Smooth muscle cell (in vitro differentiated cells): Measurements from ENCODE around the gene SSTR5. TPM values are rescaled to one million over a fixed set of nuclear protein-coding genes. Genes with fewer than 3 reads are reported as not detected.

Source experiments
- DNase-seq: peaks from one replicate; lab custom pipeline; 2025; ENCODE audit not compliant: unreplicated experiment; lab: John Stamatoyannopoulos, UW
- H2AFZ ChIP-seq: fragments of 200-600 bp; sonication (generic); 2 replicates; pipeline ENCODE4 v1.6.0; 2016; ENCODE audit warnings: antibody characterized with exemption, low read depth, mild to moderate bottlenecking
- H3F3A ChIP-seq: fragments of 200-600 bp; sonication (generic); 2 replicates; pipeline ENCODE4 v1.6.0; 2017; ENCODE audit warnings: antibody characterized with exemption, low read depth
- H3K27ac ChIP-seq: fragments of 200-600 bp; sonication (generic); 2 replicates; pipeline ENCODE4 v1.5.1; 2016; ENCODE audit warnings: low read depth, mild to moderate bottlenecking
- H3K27me3 ChIP-seq: fragments of 200-600 bp; sonication (generic); 2 replicates; pipeline ENCODE4 v1.6.1; 2016; ENCODE audit warnings: low read depth, mild to moderate bottlenecking
- H3K36me3 ChIP-seq: fragments of 200-600 bp; sonication (generic); 2 replicates; pipeline ENCODE4 v1.5.1; 2016; ENCODE audit warnings: low read depth
- H3K4me1 ChIP-seq: fragments of 200-600 bp; sonication (generic); 2 replicates; pipeline ENCODE4 v1.5.1; 2016; ENCODE audit warnings: low read depth
- H3K4me2 ChIP-seq: fragments of 200-600 bp; sonication (generic); 2 replicates; pipeline ENCODE4 v1.6.0; 2016; ENCODE audit warnings: mild to moderate bottlenecking
- H3K4me3 ChIP-seq: fragments of 200-600 bp; sonication (generic); 2 replicates; pipeline ENCODE4 v1.5.1; 2016; ENCODE audit warnings: mild to moderate bottlenecking
- H3K79me2 ChIP-seq: fragments of 200-600 bp; sonication (generic); 2 replicates; pipeline ENCODE4 v1.6.0; 2016; ENCODE audit warnings: low read depth, mild to moderate bottlenecking
- H3K9ac ChIP-seq: fragments of 200-600 bp; sonication (generic); 2 replicates; pipeline ENCODE4 v1.6.0; 2016; ENCODE audit warnings: low read depth
- H3K9me3 ChIP-seq: fragments of 200-600 bp; sonication (generic); replicated peaks from 2 replicates; pipeline ENCODE4 v1.5.1; 2016; ENCODE audit warnings: low read depth
- H4K20me1 ChIP-seq: fragments of 200-600 bp; sonication (generic); 2 replicates; pipeline ENCODE4 v1.6.0; 2016; ENCODE audit warnings: low read depth
- CTCF ChIP-seq: fragments of 200-600 bp; sonication (generic); IDR thresholded peaks from 2 replicates; pipeline ENCODE4 v1.5.1; 2017; ENCODE audit warnings: borderline replicate concordance, mild to moderate bottlenecking, antibody characterized with exemption; ENCODE audit not compliant: insufficient read depth, poor library complexity, severe bottlenecking
- WGBS: methylation state at CpG from one replicate; pipeline ENCODE4 v1.1.7; 2016; ENCODE audit warnings: low lambda C conversion rate; 5-methylcytosine and 5-hydroxymethylcytosine counted together
- polyA plus RNA-seq: library from polyadenylated mRNA; unstranded; fragments of >200 nt; fragmentation: Nextera tagmentation; extraction: Ambion mirVana; gene quantifications from 2 replicates; pipeline ENCODE4 v1.2.1, GENCODE V29; 2016
- total RNA-seq: library from RNA; depleted of rRNA; stranded (reverse); fragments of >200 nt; gene quantifications from 2 replicates; pipeline ENCODE4 v1.2.3, GENCODE V29; 2014

SSTR5 gene
- total and polyA plus RNA-seq, 2 experiments from 2014 or later: not detected

- H4K20me1 ChIP-seq: no peaks in the 10 kb centered on the region
- WGBS: 85% methylated on average over 68 of the region's 85 CpGs
- H3K9me3 ChIP-seq: no peaks in the 10 kb centered on the region
- no peak overlapping the region for H3K4me2 ChIP-seq
- H3K4me1 ChIP-seq: peaks cover 5% of the 10 kb centered on the region
- no peak for TF ChIP-seq CTCF
- no peaks in the 10 kb centered on the region for H3K27me3 ChIP-seq
- no peak overlapping the region for H3K4me3 ChIP-seq
- no peaks in the 10 kb centered on the region for H3K36me3 ChIP-seq
- no peak for DNase-seq
- H2AFZ ChIP-seq: no peak overlapping the region
- no peaks in the 10 kb centered on the region for H3F3A ChIP-seq
- H3K79me2 ChIP-seq: no peaks in the 10 kb centered on the region
- H3K9ac ChIP-seq: no peak overlapping the region
- H3K27ac ChIP-seq: no peak overlapping the region
Measured at GRCh38 chr16:1093284-1094123, 21.0 kb downstream of the SSTR5 start.

- H3K79me2 ChIP-seq: no peaks in the 10 kb centered on the region
- H4K20me1 ChIP-seq: no peaks in the 10 kb centered on the region
- H3K27me3 ChIP-seq: no peaks in the 10 kb centered on the region
- peaks cover 11% of the 10 kb centered on the region for H3K4me1 ChIP-seq
- no peaks in the 10 kb centered on the region for H3K9me3 ChIP-seq
- H3K4me2 ChIP-seq: no peak overlapping the region
- TF ChIP-seq CTCF: no peak
- no peak overlapping the region for H3K4me3 ChIP-seq
- no peak overlapping the region for H2AFZ ChIP-seq
- no peaks in the 10 kb centered on the region for H3K36me3 ChIP-seq
- H3F3A ChIP-seq: no peaks in the 10 kb centered on the region
- 75% methylated on average over 13 of the region's 13 CpGs for WGBS
- no peak overlapping the region for H3K9ac ChIP-seq
- no peak overlapping the region for H3K27ac ChIP-seq
- DNase-seq: no peak
Measured at GRCh38 chr16:1094124-1094479, 21.6 kb downstream of the SSTR5 start.

GRCh38 chr16:1094601-1095449 lies 22.3 kb downstream of the SSTR5 start:
- Histone ChIP-seq H2AFZ (no peak overlapping the region), H3K4me3 (no peak overlapping the region), H3K4me1 (peaks cover 12% of the 10 kb centered on the region), H3K36me3 (no peaks in the 10 kb centered on the region), H3K9ac (no peak overlapping the region), H4K20me1 (no peaks in the 10 kb centered on the region), H3K9me3 (no peaks in the 10 kb centered on the region), H3K79me2 (no peaks in the 10 kb centered on the region), H3F3A (no peaks in the 10 kb centered on the region), H3K27ac (no peak overlapping the region), H3K4me2 (no peak overlapping the region), H3K27me3 (no peaks in the 10 kb centered on the region)
- TF ChIP-seq CTCF: no peak
- WGBS: 89% methylated on average over 22 of the region's 29 CpGs
- no peak for DNase-seq
